SK-N-DZ (cell line): ENCODE data around the gene MYOCOS. TPM values are rescaled to one million over a fixed set of nuclear protein-coding genes. Genes with fewer than 3 reads are reported as not detected.
A peak's percentile ranks its signal among the peaks of the same experiment; 100 is the strongest.
"Not testable (repeated sequence)": the region's sequence is repeated elsewhere in the genome, so short reads cannot be mapped to it uniquely, and the experiment has no call there.

Source experiments
- DNase-seq: peaks from one replicate; pipeline ENCODE4 v3.0.0-alpha.2; 2015; ENCODE audit warnings: low spot score
- polyA plus RNA-seq, 2 experiments: library from polyadenylated mRNA; depleted of rRNA; stranded (reverse); fragments of >200 nt; gene quantifications; 2 replicates each; pipeline ENCODE4 v1.2.3, GENCODE V29; 2014

The MYOCOS gene
- not detected in 2 replicates for polyA plus RNA-seq (2014; cell fraction: cytosol; rRNA removed)
- polyA plus RNA-seq (2014; cell fraction: nucleus; rRNA removed) = not detected in 2 replicates

- DNase-seq = peak; percentile 32
These were observed at the start of gene MYOCOS for GRCh38 chr1:171622152-171622462. MYOCOS (plus strand) TSS chr1:171622243; CDS start chr1:171623884, 1,641 bp downstream.

- no peak for DNase-seq
These were observed 45.9 kb upstream of the MYOCOS start for GRCh38 chr1:171576144-171576543.

- DNase-seq = no peak
These were observed 40.8 kb upstream of the MYOCOS start for GRCh38 chr1:171581226-171581625.

- DNase-seq = no peak
These were observed 40.3 kb upstream of the MYOCOS start for GRCh38 chr1:171581766-171582165.

GRCh38 chr1:171582589-171582988 lies 39.5 kb upstream of the MYOCOS start:
- no peak for DNase-seq

- no peak for DNase-seq
These were observed 38.3 kb upstream of the MYOCOS start for GRCh38 chr1:171583591-171584201.

GRCh38 chr1:171585715-171586114 lies 36.3 kb upstream of the MYOCOS start:
- no peak for DNase-seq

- no peak for DNase-seq
These were observed 33.8 kb upstream of the MYOCOS start for GRCh38 chr1:171588230-171588629.

GRCh38 chr1:171590022-171590421 lies 32.0 kb upstream of the MYOCOS start:
- no peak for DNase-seq

- no peak for DNase-seq
These were observed 26.7 kb upstream of the MYOCOS start for GRCh38 chr1:171595324-171595723.

- no peak for DNase-seq
These were observed 25.9 kb upstream of the MYOCOS start for GRCh38 chr1:171596119-171596518.

GRCh38 chr1:171596705-171597104 lies 25.3 kb upstream of the MYOCOS start:
- DNase-seq = no peak

- no peak for DNase-seq
These were observed 24.8 kb upstream of the MYOCOS start for GRCh38 chr1:171597203-171597602.

- not testable (repeated sequence) for DNase-seq
These were observed 21.7 kb upstream of the MYOCOS start for GRCh38 chr1:171600310-171600709.

GRCh38 chr1:171600862-171601261 lies 21.2 kb upstream of the MYOCOS start:
- no peak for DNase-seq

GRCh38 chr1:171603042-171603441 lies 19.0 kb upstream of the MYOCOS start:
- not testable (repeated sequence) for DNase-seq

- no peak for DNase-seq
These were observed 15.6 kb upstream of the MYOCOS start for GRCh38 chr1:171606402-171606941.

GRCh38 chr1:171610385-171610784 lies 11.7 kb upstream of the MYOCOS start:
- no peak for DNase-seq

- DNase-seq = no peak
These were observed 10.7 kb upstream of the MYOCOS start for GRCh38 chr1:171611306-171611705.

- no peak for DNase-seq
These were observed 8.8 kb upstream of the MYOCOS start for GRCh38 chr1:171613282-171613681.

GRCh38 chr1:171615122-171615906 lies 6.7 kb upstream of the MYOCOS start:
- DNase-seq = not testable (repeated sequence)

- DNase-seq = no peak
These were observed 5.5 kb upstream of the MYOCOS start for GRCh38 chr1:171616586-171616985.
